HG03025 (cell line): ENCODE measurements around the gene ALPI.

Source experiments
- ATAC-seq: cut with Tn5 transposase; IDR thresholded peaks from one replicate; pipeline ENCODE4 v1.9.1; 2021; ENCODE audit warnings: mild to moderate bottlenecking, moderate library complexity; ENCODE audit not compliant: unreplicated experiment, low FRiP score

Gene ALPI

GRCh38 chr2:232458661-232459418 is 2.9 kb downstream of the ALPI start:
- ATAC-seq: no peak

GRCh38 chr2:232459419-232460035 is 3.6 kb downstream of the ALPI start:
- ATAC-seq: no peak

GRCh38 chr2:232460171-232460570 is 4.2 kb downstream of the ALPI start:
- no peak for ATAC-seq

- ATAC-seq: no peak
These were observed 8.0 kb downstream of the ALPI start for GRCh38 chr2:232463701-232464543.

- no peak for ATAC-seq
These were observed 8.6 kb downstream of the ALPI start for GRCh38 chr2:232464544-232464885.

- ATAC-seq: no peak
These were observed 9.1 kb downstream of the ALPI start for GRCh38 chr2:232465061-232465460.

- ATAC-seq: no peak
These were observed 10.3 kb downstream of the ALPI start for GRCh38 chr2:232466221-232466620.

GRCh38 chr2:232473467-232473890 is 17.5 kb downstream of the ALPI start:
- ATAC-seq: no peak

GRCh38 chr2:232476045-232476444 is 20.1 kb downstream of the ALPI start:
- ATAC-seq: no peak

- ATAC-seq: no peak
These were observed 20.8 kb downstream of the ALPI start for GRCh38 chr2:232476791-232477190.

GRCh38 chr2:232477751-232478510 is 22.0 kb downstream of the ALPI start:
- no peak for ATAC-seq

GRCh38 chr2:232478571-232479340 is 22.8 kb downstream of the ALPI start:
- ATAC-seq: no peak

- no peak for ATAC-seq
These were observed 23.6 kb downstream of the ALPI start for GRCh38 chr2:232479341-232480200.

- no peak for ATAC-seq
These were observed 24.5 kb downstream of the ALPI start for GRCh38 chr2:232480201-232481190.

GRCh38 chr2:232481322-232482140 is 25.6 kb downstream of the ALPI start:
- no peak for ATAC-seq

- no peak for ATAC-seq
These were observed 26.6 kb downstream of the ALPI start for GRCh38 chr2:232482301-232483238.
